ENCODE data around the gene CDC37L1.

CDC37L1 gene

DNA sequence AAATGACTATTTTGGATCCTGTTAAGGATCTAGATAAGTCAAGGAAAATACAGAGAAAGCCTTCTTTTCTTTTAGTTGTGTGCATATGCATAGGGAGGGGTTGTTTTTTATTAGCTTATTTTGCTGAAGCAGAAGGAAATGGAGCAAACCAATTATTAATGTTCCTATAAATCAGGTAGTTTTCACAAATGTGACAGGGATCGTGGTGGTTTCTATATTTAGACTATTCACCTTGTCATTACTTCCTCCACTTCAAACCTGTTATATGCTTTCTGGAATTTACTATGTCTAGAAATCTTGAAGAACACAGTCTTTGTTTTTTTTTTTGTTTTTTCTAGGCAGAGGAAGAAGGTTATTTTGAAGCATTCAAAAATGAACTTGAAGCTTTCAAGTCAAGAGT, 22.2 kb downstream of the CDC37L1 start:
- no peak for ATAC-seq
- TF ChIP-seq ZNF565 (CRISPR knock-in tag; conservative IDR thresholded peaks at IDR 0.05; ENCODE audit: low read depth): no peak
- TF ChIP-seq ZNF70 (CRISPR knock-in tag; IDR thresholded peaks at IDR 0.05): no peak
- TF ChIP-seq ZFP30 (CRISPR knock-in tag; IDR thresholded peaks at IDR 0.05): no peak
- TF ChIP-seq BACH2 (CRISPR knock-in tag; IDR thresholded peaks at IDR 0.05; ENCODE audit: borderline replicate concordance): no peak
- no peak for TF ChIP-seq PPARA (CRISPR knock-in tag; IDR thresholded peaks at IDR 0.05; ENCODE audit: borderline replicate concordance)
- no peak for TF ChIP-seq PATZ1 (CRISPR knock-in tag; IDR thresholded peaks at IDR 0.05; ENCODE audit: borderline replicate concordance)
- TF ChIP-seq ZFP3 (CRISPR knock-in tag; IDR thresholded peaks at IDR 0.05): no peak
- no peak for TF ChIP-seq ISL1 (CRISPR knock-in tag; IDR thresholded peaks at IDR 0.05)
- no peak for TF ChIP-seq TCF4 (CRISPR knock-in tag; IDR thresholded peaks at IDR 0.05; ENCODE audit: borderline replicate concordance)
- TF ChIP-seq ESRRG (CRISPR knock-in tag; IDR thresholded peaks at IDR 0.05): no peak
- TF ChIP-seq OSR1 (CRISPR knock-in tag; IDR thresholded peaks at IDR 0.05): no peak
- no peak for TF ChIP-seq TOX (CRISPR knock-in tag; IDR thresholded peaks at IDR 0.05; ENCODE audit: borderline replicate concordance)

DNA sequence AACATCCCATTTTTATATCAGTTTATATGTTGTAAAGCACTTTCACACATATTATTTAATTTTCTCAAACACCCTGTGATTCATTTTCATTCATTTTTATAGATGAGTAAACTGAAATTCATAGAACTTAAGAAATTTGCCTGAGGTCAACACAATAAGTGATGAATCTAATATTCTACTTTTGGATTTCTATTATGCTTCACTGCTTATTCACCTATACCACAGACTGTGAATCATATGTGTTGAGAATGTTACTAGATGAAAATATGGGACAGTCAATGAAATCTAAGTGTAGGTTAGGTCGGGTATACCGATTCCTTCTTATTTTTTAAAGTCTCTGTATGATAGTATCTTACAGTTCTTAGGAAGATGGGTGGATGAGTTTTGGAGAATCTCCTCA, 24.8 kb downstream of the CDC37L1 start:
- TF ChIP-seq ZNF70 (CRISPR knock-in tag; IDR thresholded peaks at IDR 0.05) (no peak), CSDC2 (CRISPR knock-in tag; IDR thresholded peaks at IDR 0.05) (no peak), GLIS3 (CRISPR knock-in tag; IDR thresholded peaks at IDR 0.05) (no peak), SNAI2 (CRISPR knock-in tag; IDR thresholded peaks at IDR 0.05) (no peak), CREB5 (CRISPR knock-in tag; IDR thresholded peaks at IDR 0.05; ENCODE audit: low read depth) (no peak), TSHZ2 (CRISPR knock-in tag; IDR thresholded peaks at IDR 0.05) (no peak), PPARA (CRISPR knock-in tag; IDR thresholded peaks at IDR 0.05; ENCODE audit: borderline replicate concordance) (no peak), ZNF565 (CRISPR knock-in tag; conservative IDR thresholded peaks at IDR 0.05; ENCODE audit: low read depth) (no peak), RARB (CRISPR knock-in tag; IDR thresholded peaks at IDR 0.05) (no peak), CSRNP3 (CRISPR knock-in tag; IDR thresholded peaks at IDR 0.05) (no peak), BACH2 (CRISPR knock-in tag; IDR thresholded peaks at IDR 0.05; ENCODE audit: borderline replicate concordance) (no peak), TOX (CRISPR knock-in tag; IDR thresholded peaks at IDR 0.05; ENCODE audit: borderline replicate concordance) (no peak), PATZ1 (CRISPR knock-in tag; IDR thresholded peaks at IDR 0.05; ENCODE audit: borderline replicate concordance) (no peak), ZC3H10 (CRISPR knock-in tag; IDR thresholded peaks at IDR 0.05) (no peak), ZFP3 (CRISPR knock-in tag; IDR thresholded peaks at IDR 0.05) (no peak), ARNTL (CRISPR knock-in tag; IDR thresholded peaks at IDR 0.05; ENCODE audit: borderline replicate concordance, low read depth) (no peak), ZNF8 (CRISPR knock-in tag; IDR thresholded peaks at IDR 0.05) (no peak), ISL1 (CRISPR knock-in tag; IDR thresholded peaks at IDR 0.05) (no peak)
- TF ChIP-seq, protein P1, sequence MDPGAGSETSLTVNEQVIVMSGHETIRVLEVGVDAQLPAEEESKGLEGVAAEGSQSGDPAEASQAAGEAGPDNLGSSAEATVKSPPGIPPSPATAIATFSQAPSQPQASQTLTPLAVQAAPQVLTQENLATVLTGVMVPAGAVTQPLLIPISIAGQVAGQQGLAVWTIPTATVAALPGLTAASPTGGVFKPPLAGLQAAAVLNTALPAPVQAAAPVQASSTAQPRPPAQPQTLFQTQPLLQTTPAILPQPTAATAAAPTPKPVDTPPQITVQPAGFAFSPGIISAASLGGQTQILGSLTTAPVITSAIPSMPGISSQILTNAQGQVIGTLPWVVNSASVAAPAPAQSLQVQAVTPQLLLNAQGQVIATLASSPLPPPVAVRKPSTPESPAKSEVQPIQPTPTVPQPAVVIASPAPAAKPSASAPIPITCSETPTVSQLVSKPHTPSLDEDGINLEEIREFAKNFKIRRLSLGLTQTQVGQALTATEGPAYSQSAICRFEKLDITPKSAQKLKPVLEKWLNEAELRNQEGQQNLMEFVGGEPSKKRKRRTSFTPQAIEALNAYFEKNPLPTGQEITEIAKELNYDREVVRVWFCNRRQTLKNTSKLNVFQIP (CRISPR knock-in tag; IDR thresholded peaks at IDR 0.05; ENCODE audit: borderline replicate concordance, low read depth): no peak
- ATAC-seq: no peak

Data from SK-N-SH treated with all-trans-retinoic acid at 6 μM for 48 hours (cell line).